K562 (cell line): ENCODE data around the gene TTLL8. TPM values are rescaled to one million over a fixed set of nuclear protein-coding genes. Genes with fewer than 3 reads are reported as not detected.
A peak's percentile ranks its signal among the peaks of the same experiment; 100 is the strongest.

Experiments used
- ATAC-seq: fragments of 200-7000 bp; cut with Tn5 transposase; 3 replicates; pipeline ENCODE4 v1.9.1; 2020; ENCODE audit warnings: moderate library complexity
- BruUV-seq: library from RNA; stranded (reverse); fragments of 400-500 nt; replicated peaks from 2 replicates; lab custom pipeline; 2021; lab: Mats Ljungman, UMichigan
- CTCF ChIA-PET: fragments of 300-600 bp; formaldehyde crosslinking; extraction: SDS; loops from one replicate; lab custom pipeline; 2021; ENCODE audit warnings: low intra/inter-chr PET ratio; lab: Yijun Ruan, JAX
- POLR2A ChIA-PET: fragments of 300-600, 350-650 bp; sonication (Branson Sonifier 250); formaldehyde crosslinking; extraction: SDS; loops from one replicate; lab custom pipeline; 2021; ENCODE audit warnings: antibody characterized with exemption, inconsistent platforms; lab: Yijun Ruan, JAX
- DNase-seq, 4 experiments: peaks; one replicate each; pipeline versions ENCODE4 v3.0.0 to v3.0.0-alpha.2; 2011 to 2018; ENCODE audit warnings: low spot score in 3 of 4, mixed read lengths in 3 of 4; ENCODE audit errors: extremely low read depth in 1 of 4
- FAIRE-seq: peaks from 2 replicates; lab custom pipeline; 2011; peaks lifted over from hg19 to GRCh38; lab: Jason Lieb, UNC
- H2AFZ ChIP-seq: 2 replicates; pipeline ENCODE4 v1.6.0; 2011; ENCODE audit warnings: low read depth, low read length, control low read depth, inconsistent platforms
- H3K27ac ChIP-seq: fragments of 200-600 bp; 3 replicates; pipeline ENCODE4 v1.8.0; 2011; ENCODE audit warnings: low read depth, mild to moderate bottlenecking, control low read depth, inconsistent platforms, low read length, moderate library complexity, mixed read lengths; ENCODE audit errors: extremely low read depth
- H3K27me3 ChIP-seq, 2 experiments: fragments of 300-600 bp in 1 of 2; 2 replicates in 1 of 2; 3 replicates in 1 of 2; pipeline versions ENCODE4 v1.6.0 to v1.8.0; 2011; ENCODE audit warnings: inconsistent platforms in 2 of 2, low read length in 2 of 2, mild to moderate bottlenecking in 1 of 2, mixed read lengths in 1 of 2, moderate library complexity in 1 of 2; ENCODE audit not compliant: control insufficient read depth in 2 of 2, insufficient read depth in 2 of 2
- H3K36me3 ChIP-seq: fragments of 300-600 bp; 3 replicates; pipeline ENCODE4 v1.8.0; 2011; ENCODE audit warnings: mild to moderate bottlenecking, low read length, inconsistent platforms; ENCODE audit not compliant: control insufficient read depth, insufficient read depth
- H3K4me1 ChIP-seq, 2 experiments: fragments of 200-600 bp in 1 of 2; replicated peaks in 1 of 2; 2 replicates in 1 of 2; 3 replicates in 1 of 2; pipeline versions ENCODE4 v1.5.1 to v1.8.0; 2011; ENCODE audit warnings: inconsistent platforms in 2 of 2, low read length in 2 of 2, mild to moderate bottlenecking in 1 of 2, mixed read lengths in 1 of 2, moderate library complexity in 1 of 2; ENCODE audit not compliant: control insufficient read depth in 2 of 2, insufficient read depth in 2 of 2
- H3K4me2 ChIP-seq: 2 replicates; pipeline ENCODE4 v1.6.1; 2011; ENCODE audit warnings: low read length, control low read depth, inconsistent platforms, mixed read lengths; ENCODE audit not compliant: insufficient read depth
- H3K4me3 ChIP-seq: fragments of 200-600 bp; sonication (generic), shearing (Covaris generic); 2 replicates; pipeline ENCODE4 v1.5.1; 2016; ENCODE audit warnings: control low read depth, inconsistent platforms
- H3K79me2 ChIP-seq: fragments of 200-600 bp; 3 replicates; pipeline ENCODE4 v1.8.0; 2011; ENCODE audit warnings: low read length, inconsistent platforms; ENCODE audit not compliant: control insufficient read depth, insufficient read depth
- H3K9ac ChIP-seq, 2 experiments: 2 replicates each; pipeline versions ENCODE4 v1.6.0 to v1.6.1; 2011; ENCODE audit warnings: low read depth in 2 of 2, low read length in 2 of 2, control low read depth in 1 of 2, inconsistent platforms in 1 of 2, mild to moderate bottlenecking in 1 of 2, mixed read lengths in 1 of 2; ENCODE audit not compliant: insufficient read depth in 1 of 2
- H3K9me1 ChIP-seq: one replicate; pipeline ENCODE4 v1.6.0; 2011; ENCODE audit warnings: inconsistent platforms, mild to moderate bottlenecking, low read length, moderate library complexity; ENCODE audit not compliant: control insufficient read depth, insufficient read depth
- H3K9me3 ChIP-seq: replicated peaks from 2 replicates; pipeline ENCODE4 v1.5.1; 2011; ENCODE audit warnings: low read depth, low read length, inconsistent platforms; ENCODE audit not compliant: control insufficient read depth, insufficient read depth
- H4K20me1 ChIP-seq: replicated peaks from 2 replicates; pipeline ENCODE4 v1.6.1; 2011; ENCODE audit warnings: low read length, inconsistent platforms, mixed read lengths; ENCODE audit not compliant: control insufficient read depth, insufficient read depth
- ARID1B ChIP-seq: fragments of 450-650 bp; IDR thresholded peaks from 2 replicates; pipeline ENCODE4 v1.6.1; 2016; ENCODE audit warnings: antibody characterized with exemption, mild to moderate bottlenecking, inconsistent platforms
- CBFA2T3 ChIP-seq: fragments of 450-650 bp; IDR thresholded peaks from 2 replicates; pipeline ENCODE4 v1.6.1; 2017
- FOS ChIP-seq: IDR thresholded peaks from 3 replicates; pipeline ENCODE4 v1.6.1; 2011; ENCODE audit not compliant: insufficient read length; ENCODE audit errors: extremely low read depth
- KLF6 ChIP-seq: fragments of 250-450 bp; sonication (Bioruptor Pico); IDR thresholded peaks from 2 replicates; pipeline ENCODE4 v1.4.0; 2020; ENCODE audit warnings: mild to moderate bottlenecking, moderate library complexity, borderline replicate concordance
- MTA2 ChIP-seq: fragments of 450-650 bp; IDR thresholded peaks from 2 replicates; pipeline ENCODE4 v1.6.1; 2016; ENCODE audit warnings: low read depth
- PHF8 ChIP-seq: fragments of 200-600 bp; sonication (generic); IDR thresholded peaks from 2 replicates; pipeline ENCODE4 v1.6.1; 2012; ENCODE audit warnings: mixed run types, mild to moderate bottlenecking, inconsistent platforms, low read length, moderate library complexity, borderline replicate concordance
- SOX6 ChIP-seq: fragments of 450-650 bp; IDR thresholded peaks from 2 replicates; pipeline ENCODE4 v1.6.1; 2014; ENCODE audit warnings: mild to moderate bottlenecking
- TAL1 ChIP-seq: fragments of 450-650 bp; IDR thresholded peaks from 2 replicates; pipeline ENCODE4 v1.6.1; 2016; ENCODE audit warnings: mild to moderate bottlenecking
- WGBS: fragments of 100-300 bp; shearing (Covaris generic); methylation state at CpG from one replicate; pipeline ENCODE4 v1.1.6; 2016; ENCODE audit warnings: low coverage, mixed read lengths; ENCODE audit not compliant: insufficient coverage; ENCODE audit errors: missing lambda C conversion rate; 5-methylcytosine and 5-hydroxymethylcytosine counted together
- in situ Hi-C: fragments of 300-500 bp; cut with MboI; formaldehyde crosslinking; loops from 4 replicates; pipeline ENCODE4 v1.15.0; 2018; ENCODE audit warnings: inconsistent platforms, mixed read lengths
- intact Hi-C: fragments of 100-400 bp; cut with micrococcal nuclease; formaldehyde crosslinking; loops from 2 replicates; pipeline ENCODE4 v1.14.2; 2022
- polyA plus RNA-seq, 8 experiments: library from polyadenylated mRNA; depleted of rRNA in 4 of 8; stranded (reverse) in 5 of 8; unstranded in 3 of 8; fragments of >200 nt; fragmentation: Nextera tagmentation in 2 of 8; fragmentation: Illumina TruSeq in 1 of 8; extraction: Ambion mirVana in 2 of 8; extraction: Trizol in 1 of 8; gene quantifications; 2 replicates each; pipeline versions ENCODE4 v1.2.1 to v1.2.3, GENCODE V29; 2011 to 2014; ENCODE audit warnings: inconsistent platforms in 1 of 8, missing spikeins in 1 of 8
- total RNA-seq, 7 experiments: library from RNA; depleted of rRNA in 6 of 7; stranded (reverse); fragments of >200 nt in 6 of 7; fragmentation: Illumina TruSeq in 2 of 7; extraction: Trizol in 2 of 7; gene quantifications; 2 replicates each; pipeline versions ENCODE4 v1.2.1 to v1.2.3, GENCODE V29; 2011 to 2021; ENCODE audit warnings: low replicate concordance in 1 of 7
- TF ChIP-seq, protein P1 (sequence below), 2 experiments: IDR thresholded peaks in 1 of 2; conservative IDR thresholded peaks in 1 of 2; 2 replicates each; pipeline ENCODE4 v1.6.1; 2016; ENCODE audit warnings: low read depth in 2 of 2, mild to moderate bottlenecking in 1 of 2, missing compliant biosample characterization in 1 of 2, missing genetic modification characterization in 1 of 2, moderate library complexity in 1 of 2
- TF ChIP-seq, protein P2 (sequence below): fragments of 450-650 bp; formaldehyde crosslinking; IDR thresholded peaks from 2 replicates; pipeline ENCODE4 v1.4.0; 2020; ENCODE audit warnings: mild to moderate bottlenecking, moderate library complexity

Gene TTLL8
- total and polyA plus RNA-seq, 9 of the 15 experiments (the other 6 are each of a cell fraction or from before 2014, with no cell fraction given) = not detected

DNA sequence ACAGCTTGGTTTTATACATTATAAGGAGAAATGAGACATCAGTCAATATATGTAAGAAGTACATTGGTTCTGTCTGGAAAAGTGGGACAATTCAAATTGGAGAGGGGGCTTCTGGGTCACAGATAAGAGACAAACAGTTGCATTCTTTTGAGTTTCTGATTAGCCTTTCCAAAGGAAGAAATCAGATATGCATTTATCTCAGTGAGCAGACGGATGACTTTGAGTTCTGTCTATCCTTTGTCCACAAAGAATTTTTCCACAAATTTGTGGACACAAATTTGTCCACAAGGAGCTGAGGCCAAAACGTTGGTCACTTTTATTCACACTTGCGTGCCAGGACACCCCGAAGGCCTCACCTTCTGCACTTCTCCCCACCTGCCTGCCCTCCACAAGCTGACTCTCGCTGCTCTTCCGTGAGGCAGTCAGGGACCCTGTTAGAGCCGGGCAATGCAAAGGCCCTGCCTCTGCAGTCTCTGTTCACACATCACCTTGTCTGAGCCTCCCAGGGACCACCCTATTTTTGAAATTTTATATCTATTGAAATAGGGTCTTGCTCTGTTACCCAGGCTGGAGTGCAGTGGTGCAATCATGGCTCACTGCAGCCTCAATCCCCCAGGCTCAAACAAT is 66.1 kb downstream of the TTLL8 start:
- FAIRE-seq (no peak), ATAC-seq (no peak), DNase-seq (no peak)
- H3K4me2 ChIP-seq = no peak overlapping the region
- ChIA-PET CTCF (no interaction called here), POLR2A (no interaction called here)
- 50% methylated on average over 7 of the region's 7 CpGs for WGBS
- peaks cover 3% of the 10 kb centered on the region; the same call in 1 of the 2 replicates for H3K9me3 ChIP-seq
- H3K36me3 ChIP-seq = no peaks in the 10 kb centered on the region
- H3K79me2 ChIP-seq = no peaks in the 10 kb centered on the region
- H3K27ac ChIP-seq = no peak overlapping the region
- no TSS peak for BruUV-seq
- in situ Hi-C loops = loop anchor here (5.0 kb wide), 1 partner anchor 60 kb away; no protein-coding TSS in a partner anchor
- TF ChIP-seq KLF6 (CRISPR knock-in tag) (no peak), FOS (no peak), CBFA2T3 (peak; percentile 25; the same call in 1 of the 2 replicates), TAL1 (peak; percentile 34; the same call in 1 of the 2 replicates), PHF8 (no peak), MTA2 (peak; percentile 17; the same call in 1 of the 2 replicates), SOX6 (peak; percentile 75), ARID1B (peak; percentile 58)
- TF ChIP-seq, protein P1, sequence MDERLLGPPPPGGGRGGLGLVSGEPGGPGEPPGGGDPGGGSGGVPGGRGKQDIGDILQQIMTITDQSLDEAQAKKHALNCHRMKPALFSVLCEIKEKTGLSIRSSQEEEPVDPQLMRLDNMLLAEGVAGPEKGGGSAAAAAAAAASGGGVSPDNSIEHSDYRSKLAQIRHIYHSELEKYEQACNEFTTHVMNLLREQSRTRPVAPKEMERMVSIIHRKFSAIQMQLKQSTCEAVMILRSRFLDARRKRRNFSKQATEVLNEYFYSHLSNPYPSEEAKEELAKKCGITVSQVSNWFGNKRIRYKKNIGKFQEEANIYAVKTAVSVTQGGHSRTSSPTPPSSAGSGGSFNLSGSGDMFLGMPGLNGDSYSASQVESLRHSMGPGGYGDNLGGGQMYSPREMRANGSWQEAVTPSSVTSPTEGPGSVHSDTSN (CRISPR knock-in tag; IDR thresholded peaks at IDR 0.05; ENCODE audit: low read depth) = no peak
- TF ChIP-seq, protein P1 (tag; conservative IDR thresholded peaks at IDR 0.05; ENCODE audit: low read depth) = no peak
- TF ChIP-seq, protein P2, sequence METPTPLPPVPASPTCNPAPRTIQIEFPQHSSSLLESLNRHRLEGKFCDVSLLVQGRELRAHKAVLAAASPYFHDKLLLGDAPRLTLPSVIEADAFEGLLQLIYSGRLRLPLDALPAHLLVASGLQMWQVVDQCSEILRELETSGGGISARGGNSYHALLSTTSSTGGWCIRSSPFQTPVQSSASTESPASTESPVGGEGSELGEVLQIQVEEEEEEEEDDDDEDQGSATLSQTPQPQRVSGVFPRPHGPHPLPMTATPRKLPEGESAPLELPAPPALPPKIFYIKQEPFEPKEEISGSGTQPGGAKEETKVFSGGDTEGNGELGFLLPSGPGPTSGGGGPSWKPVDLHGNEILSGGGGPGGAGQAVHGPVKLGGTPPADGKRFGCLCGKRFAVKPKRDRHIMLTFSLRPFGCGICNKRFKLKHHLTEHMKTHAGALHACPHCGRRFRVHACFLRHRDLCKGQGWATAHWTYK (CRISPR knock-in tag) = peak; percentile 95
- no peaks in the 10 kb centered on the region for H3K9me1 ChIP-seq
- H2AFZ ChIP-seq = no peak overlapping the region
- no peaks in the 10 kb centered on the region for H4K20me1 ChIP-seq
- no peak overlapping the region for H3K4me3 ChIP-seq
- no peak overlapping the region for H3K9ac ChIP-seq
- peaks cover 0 to 38% of the 10 kb centered on the region in 2 experiments; a peak in 3 of 5 replicates for H3K4me1 ChIP-seq
- H3K27me3 ChIP-seq = no peaks in the 10 kb centered on the region
- intact Hi-C loops = no loop called here
